Activated CD4-positive, CD25-positive, alpha-beta regulatory T cell treated with anti-CD3 and anti-CD28 coated beads, Interleukin-2, amount 50 U/mL, for 72 hours (primary cell): ENCODE data around the gene PLD4.
"Not testable (repeated sequence)": the region's sequence is repeated elsewhere in the genome, so short reads cannot be mapped to it uniquely, and the experiment has no call there.

Source experiments
- DNase-seq: peaks from one replicate; pipeline ENCODE4 v3.0.0; 2021

PLD4 gene

GRCh38 chr14:104924421-104925213 is at the start of gene PLD4:
TSS of gene PLD4 (plus strand) at chr14:104924879. CDS start at chr14:104927141, 2,262 bp downstream.
- DNase-seq: no peak

DNA sequence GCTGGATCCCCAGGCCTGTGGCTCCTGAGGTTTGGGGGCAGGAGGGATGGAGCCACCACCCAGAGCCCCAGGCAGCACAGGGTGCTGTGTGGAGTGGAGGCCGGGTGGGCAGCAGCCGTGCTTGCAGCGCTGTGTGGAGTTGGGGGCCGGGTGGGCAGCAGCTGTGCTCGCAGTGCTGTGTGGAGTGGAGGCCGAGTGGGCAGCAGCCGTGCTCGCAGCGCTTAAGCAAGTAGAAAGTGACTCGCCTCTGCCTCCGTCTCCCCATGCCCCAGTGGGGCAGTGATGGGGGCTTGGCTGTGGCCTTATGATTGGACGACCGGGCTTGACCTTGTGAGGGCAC is 49.3 kb upstream of the PLD4 start:
- DNase-seq: no peak

GRCh38 chr14:104875811-104876210 is 48.9 kb upstream of the PLD4 start:
- no peak for DNase-seq

DNA sequence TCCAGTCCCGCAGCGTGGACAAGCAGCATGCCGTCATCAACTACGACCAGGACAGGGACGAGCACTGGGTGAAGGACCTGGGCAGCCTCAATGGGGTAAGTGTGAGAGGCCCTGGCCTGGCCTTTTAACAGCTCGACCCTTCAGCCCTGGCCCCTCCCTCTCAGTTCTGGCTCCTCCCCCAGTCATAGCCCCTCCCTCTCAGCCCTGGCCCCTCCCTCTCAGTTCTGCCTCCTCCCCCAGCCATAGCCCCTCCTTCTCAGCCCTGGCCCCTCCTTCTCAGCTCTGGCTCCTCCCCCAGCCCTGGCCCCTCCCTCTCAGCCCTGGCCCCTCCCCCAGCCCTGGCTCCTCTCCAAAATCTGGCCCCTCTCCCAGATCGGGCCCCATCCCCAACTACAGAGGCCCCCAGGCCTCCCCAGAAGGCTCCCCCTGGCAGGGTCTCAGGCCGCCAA is 48.4 kb upstream of the PLD4 start:
- DNase-seq: peak; percentile 51

DNA sequence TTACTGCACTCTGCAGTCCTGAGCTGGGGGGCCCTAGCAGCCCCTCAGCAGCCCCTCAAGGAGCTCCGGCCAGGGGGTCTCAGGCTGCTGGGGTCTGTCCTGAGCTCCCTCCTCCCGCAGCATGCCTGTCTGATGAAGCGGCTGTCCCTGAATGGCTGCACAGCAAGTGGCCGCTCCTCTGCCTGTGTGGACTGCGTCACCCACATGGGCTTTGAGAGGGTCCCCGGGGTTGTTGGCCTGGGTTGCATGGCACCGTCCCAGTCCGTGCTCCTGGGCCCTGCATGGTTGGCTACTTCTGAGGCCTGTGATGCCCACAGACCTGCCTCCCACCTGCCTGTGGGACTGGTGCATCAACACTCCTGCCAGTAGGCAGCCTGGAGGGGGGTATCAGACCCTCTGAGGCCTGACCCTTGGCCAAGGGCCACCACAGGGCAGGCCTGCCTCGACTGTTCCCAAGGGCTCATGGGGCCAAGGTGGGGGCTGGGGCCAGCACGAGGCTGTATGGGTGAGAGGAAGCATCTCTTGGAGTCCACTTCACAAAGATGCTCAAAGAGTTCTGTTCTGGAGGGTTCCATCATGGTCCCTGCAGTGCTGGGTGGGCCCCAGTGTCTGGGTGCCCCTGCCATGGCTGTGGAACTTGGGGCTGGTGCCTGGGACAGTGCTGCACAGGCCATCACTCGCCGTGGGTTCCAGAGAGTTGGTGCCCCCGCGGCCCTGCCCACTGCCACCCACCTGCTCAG is 47.4 kb upstream of the PLD4 start:
- no peak for DNase-seq

GRCh38 chr14:104877806-104878550 is 46.7 kb upstream of the PLD4 start:
- DNase-seq: no peak

- no peak for DNase-seq
These were observed 46.1 kb upstream of the PLD4 start for GRCh38 chr14:104878582-104878981.

- no peak for DNase-seq
These were observed 45.3 kb upstream of the PLD4 start for GRCh38 chr14:104879201-104879982.

- no peak for DNase-seq
These were observed 44.6 kb upstream of the PLD4 start for GRCh38 chr14:104879983-104880565.

GRCh38 chr14:104880584-104881210 is 44.0 kb upstream of the PLD4 start:
- no peak for DNase-seq

DNA sequence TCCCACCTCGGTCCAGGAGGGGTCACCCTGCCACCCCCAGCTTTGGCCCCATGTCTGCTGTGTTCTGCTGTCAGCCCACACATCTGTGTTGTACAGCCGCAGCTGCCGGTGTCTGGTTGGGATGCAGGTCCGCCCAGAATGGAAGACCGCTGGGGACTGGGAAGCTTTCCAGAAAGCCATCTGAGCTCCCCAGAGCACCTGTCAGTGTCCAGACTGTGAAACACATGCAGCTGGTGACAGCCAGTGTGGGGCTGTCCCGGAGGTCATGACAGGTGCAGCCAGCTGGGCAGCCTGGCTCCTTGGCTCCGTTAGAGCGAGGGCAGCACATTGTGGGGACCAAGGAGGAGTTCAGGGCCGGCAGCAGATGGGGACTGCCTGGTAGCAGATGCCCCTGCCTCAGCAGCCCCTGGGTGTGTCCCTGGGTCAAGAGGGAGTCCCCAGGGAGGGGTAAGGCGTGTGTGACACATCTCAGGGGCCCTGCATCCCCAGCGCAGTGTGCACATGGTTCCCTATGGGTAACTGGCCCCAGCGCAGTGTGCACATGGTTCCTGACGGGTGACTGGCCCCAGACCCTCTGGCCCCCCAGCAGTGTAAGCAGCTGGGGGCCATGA is 43.2 kb upstream of the PLD4 start:
- no peak for DNase-seq

DNA sequence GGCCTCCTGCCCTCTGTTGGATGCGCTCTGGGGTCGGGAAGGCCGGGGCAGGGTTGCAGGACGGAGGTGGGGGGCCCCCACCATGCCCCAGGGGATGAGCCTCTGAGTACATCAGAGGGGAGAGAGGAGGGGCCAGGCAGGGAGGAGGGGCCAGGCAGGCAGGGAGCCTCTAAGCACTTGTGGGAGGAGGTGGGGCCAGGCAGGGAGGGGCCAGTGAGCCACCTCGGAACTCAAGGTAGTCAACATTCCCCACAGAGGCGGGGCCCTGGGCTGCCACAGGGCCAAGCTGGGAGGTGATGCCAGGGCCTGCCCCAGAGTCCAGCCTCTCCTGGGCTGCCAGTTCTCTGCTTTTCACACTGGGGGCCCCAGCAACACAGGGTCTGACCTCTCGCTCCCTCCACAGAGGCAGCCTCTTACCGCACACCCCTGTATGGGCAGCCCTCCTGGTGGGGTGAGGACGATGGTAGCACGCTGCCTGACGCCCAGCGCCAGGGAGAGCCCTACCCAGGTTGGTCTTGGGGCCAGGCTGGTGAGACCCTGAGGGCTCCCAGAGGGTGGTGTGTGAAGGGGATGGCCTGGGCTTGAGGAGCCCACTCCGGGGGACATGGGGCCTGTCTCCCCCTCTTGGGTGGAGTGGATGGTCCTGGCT is 42.2 kb upstream of the PLD4 start:
- peak; percentile 30 for DNase-seq

DNA sequence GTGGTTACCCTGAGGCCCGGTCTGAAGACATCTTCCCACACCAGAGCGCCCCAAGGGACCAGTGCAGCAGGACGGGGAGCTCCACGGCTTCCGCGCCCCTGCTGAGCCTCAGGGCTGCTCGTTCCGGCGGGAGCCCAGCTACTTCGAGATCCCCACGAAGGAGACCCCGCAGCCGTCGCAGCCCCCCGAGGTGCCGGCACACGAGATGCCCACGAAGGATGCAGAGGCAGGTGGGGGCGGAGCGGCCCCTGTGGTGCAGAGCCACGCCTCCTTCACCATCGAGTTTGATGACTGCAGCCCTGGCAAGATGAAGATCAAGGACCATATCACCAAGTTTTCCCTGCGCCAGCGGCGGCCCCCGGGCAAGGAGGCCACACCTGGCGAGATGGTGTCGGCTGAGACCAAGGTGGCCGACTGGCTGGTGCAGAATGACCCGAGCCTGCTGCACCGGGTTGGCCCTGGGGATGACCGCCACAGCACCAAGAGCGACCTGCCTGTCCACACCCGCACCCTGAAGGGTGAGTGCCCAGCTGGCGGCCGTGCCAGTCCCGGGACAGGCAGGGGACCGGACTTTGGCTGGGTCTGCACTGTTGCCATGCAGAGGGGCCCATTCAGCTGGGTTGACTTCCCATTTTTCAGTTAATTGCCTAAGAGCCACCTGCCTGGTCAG is 41.6 kb upstream of the PLD4 start:
- no peak for DNase-seq

- peak; percentile 25 for DNase-seq
These were observed 40.9 kb upstream of the PLD4 start for GRCh38 chr14:104883681-104884361.

DNA sequence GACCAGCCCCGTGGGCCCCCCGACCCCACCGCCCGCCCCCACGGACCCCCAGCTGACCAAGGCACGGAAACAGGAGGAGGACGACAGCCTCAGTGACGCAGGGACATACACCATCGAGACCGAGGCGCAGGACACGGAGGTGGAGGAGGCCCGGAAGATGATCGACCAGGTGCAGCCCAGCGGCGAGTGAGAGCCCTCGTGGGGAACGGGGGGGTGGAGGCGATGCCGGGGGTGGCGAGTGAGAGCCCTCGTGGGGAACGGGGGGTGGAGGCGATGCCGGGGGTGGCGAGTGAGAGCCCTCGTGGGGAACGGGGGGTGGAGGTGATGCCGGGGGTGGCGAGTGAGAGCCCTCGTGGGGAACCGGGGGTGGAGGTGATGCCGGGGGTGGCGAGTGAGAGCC is 40.3 kb upstream of the PLD4 start:
- not testable (repeated sequence) for DNase-seq

- DNase-seq: peak; percentile 27
These were observed 39.4 kb upstream of the PLD4 start for GRCh38 chr14:104885031-104885972.

DNA sequence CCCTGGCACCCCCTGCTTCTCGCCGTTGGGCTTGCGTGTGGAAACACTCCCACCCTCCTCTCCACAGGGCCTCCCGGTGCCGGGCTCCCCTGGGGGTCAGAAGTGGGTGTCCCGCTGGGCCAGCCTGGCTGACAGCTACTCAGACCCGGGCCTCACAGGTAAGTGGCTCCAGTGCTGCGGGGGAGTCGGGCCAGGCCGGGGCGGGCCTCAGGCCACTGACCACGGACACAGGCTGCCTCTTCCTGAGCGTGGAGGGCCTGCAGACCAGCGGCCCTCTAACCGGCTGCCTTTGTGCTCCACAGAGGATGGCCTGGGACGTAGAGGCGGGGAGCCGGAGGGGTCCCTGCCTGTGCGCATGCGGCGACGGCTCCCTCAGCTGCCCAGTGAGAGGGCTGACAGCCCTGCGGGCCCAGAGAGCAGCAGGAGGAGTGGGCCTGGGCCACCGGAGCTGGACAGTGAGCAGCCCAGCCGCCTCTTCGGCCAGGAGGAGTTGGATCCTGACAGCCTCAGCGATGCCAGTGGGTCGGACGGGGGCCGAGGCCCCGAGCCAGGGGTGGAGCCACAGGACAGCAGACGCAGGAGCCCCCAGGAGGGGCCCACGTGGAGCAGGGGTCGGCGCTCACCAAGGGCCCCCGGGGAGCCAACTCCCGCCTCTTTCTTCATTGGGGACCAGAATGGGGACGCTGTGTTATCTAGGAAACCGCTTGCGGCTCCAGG is 38.5 kb upstream of the PLD4 start:
- DNase-seq: peak; percentile 27
